HCT116 (cell line): ENCODE data around the gene TNRC6C. TPM values are rescaled to one million over a fixed set of nuclear protein-coding genes. Genes with fewer than 3 reads are reported as not detected.

Experiments used
- ATAC-seq: fragments of 200-7000 bp; cut with Tn5 transposase; 2 replicates; pipeline ENCODE4 v1.9.1; 2020; ENCODE audit warnings: mild to moderate bottlenecking, moderate library complexity
- BruUV-seq: library from RNA; stranded (reverse); fragments of 400-500 nt; replicated peaks from 2 replicates; lab custom pipeline; 2021; lab: Mats Ljungman, UMichigan
- CTCF ChIA-PET: fragments of 300-600 bp; sonication (Branson Sonifier 250); formaldehyde crosslinking; loops from one replicate; lab custom pipeline; 2021; ENCODE audit warnings: antibody characterized with exemption; lab: Charles Lee
- POLR2A ChIA-PET: fragments of 300-600, 350-600 bp; sonication (Branson Sonifier 250); formaldehyde crosslinking; loops from one replicate; lab custom pipeline; 2021; ENCODE audit warnings: antibody characterized with exemption; lab: Charles Lee
- RAD21 ChIA-PET, 2 experiments: fragments of 300-600 bp; sonication (Branson Sonifier 250); formaldehyde crosslinking; loops; one replicate each; lab custom pipeline; 2023; ENCODE audit warnings: low total read pairs in 2 of 2; ENCODE audit not compliant: uncharacterized antibody in 2 of 2, unreplicated experiment in 2 of 2, low non-redundant PET in 1 of 2; lab: Charles Lee
- DNase-seq: peaks from one replicate; pipeline ENCODE4 v3.0.0-alpha.2; 2010; ENCODE audit warnings: low read depth, low spot score
- H2AFZ ChIP-seq: fragments of 200-600 bp; shearing (Covaris generic), sonication (generic); 2 replicates; pipeline ENCODE4 v1.6.1; 2017; ENCODE audit warnings: low read depth, mixed run types, mixed read lengths, antibody characterized with exemption, low read length; ENCODE audit not compliant: poor library complexity, severe bottlenecking
- H3K27ac ChIP-seq: 2 replicates; pipeline ENCODE4 v1.5.1; 2012; ENCODE audit warnings: low read depth, low read length
- H3K27me3 ChIP-seq: fragments of 200-600 bp; sonication (generic); 2 replicates; pipeline ENCODE4 v1.6.1; 2016; ENCODE audit warnings: mixed run types, low read length, mixed read lengths; ENCODE audit not compliant: insufficient read depth
- H3K36me3 ChIP-seq, 2 experiments: fragments of 200-500 bp in 1 of 2; fragments of 200-600 bp in 1 of 2; sonication (Bioruptor generic) in 1 of 2; sonication (generic) in 1 of 2; 2 replicates each; pipeline versions ENCODE4 v1.5.1 to v1.6.1; 2014 to 2016; ENCODE audit warnings: low read length in 2 of 2, inconsistent platforms in 1 of 2, mixed read lengths in 1 of 2, mixed run types in 1 of 2; ENCODE audit not compliant: insufficient read depth in 2 of 2, control insufficient read depth in 1 of 2
- H3K4me1 ChIP-seq, 2 experiments: fragments of 200-600 bp in 1 of 2; sonication (generic) in 1 of 2; 2 replicates each; pipeline versions ENCODE4 v1.5.1 to v1.6.1; 2012 to 2017; ENCODE audit warnings: low read length in 2 of 2, inconsistent platforms in 1 of 2, mild to moderate bottlenecking in 1 of 2, mixed read lengths in 1 of 2, mixed run types in 1 of 2, moderate library complexity in 1 of 2; ENCODE audit not compliant: insufficient read depth in 2 of 2, control insufficient read depth in 1 of 2
- H3K4me2 ChIP-seq: fragments of 200-600 bp; sonication (generic); 2 replicates; pipeline ENCODE4 v1.6.1; 2017; ENCODE audit warnings: mixed run types, low read length, mixed read lengths
- H3K4me3 ChIP-seq, 2 experiments: fragments of 200-600 bp in 1 of 2; sonication (generic) in 1 of 2; replicated peaks in 1 of 2; 2 replicates each; pipeline ENCODE4 v1.5.1; 2011 to 2016; ENCODE audit warnings: low read length in 2 of 2, control low read depth in 1 of 2, low read depth in 1 of 2, mild to moderate bottlenecking in 1 of 2, mixed read lengths in 1 of 2, mixed run types in 1 of 2
- H3K79me2 ChIP-seq: fragments of 200-600 bp; sonication (generic); 2 replicates; pipeline ENCODE4 v1.6.1; 2017; ENCODE audit warnings: mild to moderate bottlenecking, mixed run types, low read length, moderate library complexity, mixed read lengths; ENCODE audit not compliant: insufficient read depth
- H3K9ac ChIP-seq: fragments of 200-600 bp; sonication (generic); 2 replicates; pipeline ENCODE4 v1.6.1; 2016; ENCODE audit warnings: low read length, mixed read lengths
- H3K9me2 ChIP-seq: fragments of 200-600 bp; sonication (generic), shearing (Covaris generic); 2 replicates; pipeline ENCODE4 v1.6.1; 2017; ENCODE audit warnings: mixed run types, mild to moderate bottlenecking, moderate library complexity; ENCODE audit not compliant: insufficient read depth
- H3K9me3 ChIP-seq, 2 experiments: fragments of 200-500 bp in 1 of 2; fragments of 200-600 bp in 1 of 2; sonication (Bioruptor generic) in 1 of 2; sonication (generic) in 1 of 2; 2 replicates each; pipeline ENCODE4 v1.6.1; 2014 to 2017; ENCODE audit warnings: low read length in 2 of 2, mixed read lengths in 2 of 2, inconsistent platforms in 1 of 2, low read depth in 1 of 2, mild to moderate bottlenecking in 1 of 2, mixed run types in 1 of 2, moderate library complexity in 1 of 2; ENCODE audit not compliant: control insufficient read depth in 1 of 2, insufficient read depth in 1 of 2
- H4K20me1 ChIP-seq: fragments of 200-600 bp; sonication (generic), shearing (Covaris generic); 2 replicates; pipeline ENCODE4 v1.6.1; 2017; ENCODE audit warnings: mixed run types, mild to moderate bottlenecking, moderate library complexity; ENCODE audit not compliant: insufficient read depth
- ELF1 ChIP-seq: IDR thresholded peaks from 2 replicates; pipeline ENCODE4 v1.6.1; 2012; ENCODE audit warnings: low read depth, borderline replicate concordance
- EZH2 ChIP-seq: fragments of 200-600 bp; sonication (generic); IDR thresholded peaks from 2 replicates; pipeline ENCODE4 v1.6.1; 2017; ENCODE audit warnings: antibody characterized with exemption, mixed run types
- EZH2phosphoT487 ChIP-seq: fragments of 200-600 bp; IDR thresholded peaks from 2 replicates; pipeline ENCODE4 v1.6.1; 2018; ENCODE audit warnings: antibody characterized with exemption, borderline replicate concordance
- POLR2A ChIP-seq: IDR thresholded peaks from 2 replicates; pipeline ENCODE4 v1.7.0; 2011; ENCODE audit warnings: borderline replicate concordance; ENCODE audit not compliant: insufficient read depth, insufficient read length; ENCODE audit errors: extremely low read depth
- SIN3A ChIP-seq: IDR thresholded peaks from 2 replicates; pipeline ENCODE4 v1.6.1; 2012; ENCODE audit warnings: low read depth
- YY1 ChIP-seq: IDR thresholded peaks from 2 replicates; pipeline ENCODE4 v1.6.1; 2011; ENCODE audit warnings: low read length, low read depth, moderate library complexity, mild to moderate bottlenecking; ENCODE audit not compliant: insufficient replicate concordance; ENCODE audit errors: extremely low read depth
- ZFX ChIP-seq: fragments of 450-650 bp; IDR thresholded peaks from 2 replicates; pipeline ENCODE4 v1.6.1; 2017
- ZNF274 ChIP-seq: fragments of 200-500 bp; sonication (Bioruptor generic); IDR thresholded peaks from 2 replicates; pipeline ENCODE4 v1.6.1; 2014; ENCODE audit warnings: mild to moderate bottlenecking, low read depth, low read length, inconsistent platforms
- intact Hi-C: fragments of 100-400 bp; cut with micrococcal nuclease; formaldehyde crosslinking; loops from 2 replicates; pipeline ENCODE4 v1.10.0; 2022
- total RNA-seq: library from RNA; stranded (reverse); gene quantifications from one replicate; pipeline ENCODE4 v1.2.1, GENCODE V29; 2021; ENCODE audit not compliant: unreplicated experiment
- TF ChIP-seq, protein P1 (sequence below): IDR thresholded peaks from 2 replicates; pipeline ENCODE4 v1.6.1; 2012

The TNRC6C gene
- total RNA-seq, 1 experiment from 2014 or later: 23.4 TPM

DNA sequence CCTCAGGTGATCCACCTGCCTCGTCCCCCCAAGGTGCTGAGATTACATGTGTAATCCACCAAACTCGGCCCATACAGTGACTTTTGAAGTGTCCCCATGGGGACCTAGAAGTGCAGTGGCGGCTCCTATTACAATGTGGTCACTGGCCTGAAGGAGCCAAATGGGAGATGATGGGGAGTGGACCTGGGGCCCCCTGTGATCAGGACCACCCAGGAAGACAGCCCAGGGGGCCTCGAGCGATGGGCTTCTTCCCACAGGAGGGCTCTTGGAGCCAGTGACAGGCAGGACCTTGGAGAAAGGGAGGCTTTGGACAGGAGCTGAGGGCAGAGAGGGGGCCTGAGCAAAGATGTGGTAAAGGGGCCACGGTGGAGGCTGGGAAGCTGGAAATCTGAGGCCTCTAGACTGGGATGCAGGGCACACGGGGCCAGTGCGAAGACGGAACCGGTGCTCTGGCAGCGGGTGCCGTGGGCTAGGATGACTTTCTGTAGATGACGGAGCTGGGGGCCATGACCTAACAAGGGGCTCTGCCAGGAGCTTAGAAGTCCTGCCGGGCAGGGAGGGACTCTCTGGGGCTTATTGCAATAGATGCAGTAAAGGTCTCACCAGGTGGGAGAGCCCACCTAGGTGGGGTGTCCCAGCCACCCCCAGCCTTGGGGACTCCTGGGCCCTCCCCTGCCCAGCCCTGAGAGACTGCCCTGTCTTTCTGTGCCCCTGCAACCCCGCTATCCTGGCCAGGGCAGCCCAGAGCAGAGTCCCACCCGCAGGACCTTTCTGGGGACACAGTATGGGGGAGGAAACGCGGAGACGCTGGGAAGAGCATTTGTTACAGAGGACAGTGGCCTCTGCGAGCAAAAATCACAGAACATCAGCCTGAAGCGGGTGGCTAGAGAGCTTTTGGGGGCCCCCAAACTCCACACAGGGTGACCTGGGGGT is 185.0 kb downstream of the TNRC6C start:
- H3K4me3 ChIP-seq: no peak overlapping the region
- intact Hi-C loops: no loop called here
- H3K9me3 ChIP-seq: no peaks in the 10 kb centered on the region
- H2AFZ ChIP-seq: no peak overlapping the region
- H3K79me2 ChIP-seq: no peaks in the 10 kb centered on the region
- peak overlapping the region; percentile 58 for H3K4me2 ChIP-seq
- DNase-seq (no peak), ATAC-seq (no peak)
- H3K4me1 ChIP-seq: peaks cover 54 to 73% of the 10 kb centered on the region in 2 experiments
- CTCF ChIA-PET: interaction anchor here (1.2 to 1.8 kb wide), 5 partner anchors 19 to 108 kb away, joined by 3 to 6 read pairs (median 4); partner anchors contain the start of genes AFMID and TK1
- H3K27me3 ChIP-seq: no peaks in the 10 kb centered on the region
- H3K9ac ChIP-seq: peak overlapping the region; percentile 31; the same call in 1 of the 2 replicates
- BruUV-seq: no TSS peak
- TF ChIP-seq SIN3A: no peak
- TF ChIP-seq EZH2phosphoT487: no peak
- no peak for TF ChIP-seq EZH2
- TF ChIP-seq POLR2A: no peak
- TF ChIP-seq ZNF274: no peak
- no peak for TF ChIP-seq ZFX
- TF ChIP-seq, protein P1, sequence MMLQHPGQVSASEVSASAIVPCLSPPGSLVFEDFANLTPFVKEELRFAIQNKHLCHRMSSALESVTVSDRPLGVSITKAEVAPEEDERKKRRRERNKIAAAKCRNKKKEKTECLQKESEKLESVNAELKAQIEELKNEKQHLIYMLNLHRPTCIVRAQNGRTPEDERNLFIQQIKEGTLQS: no peak
- no peak for TF ChIP-seq ELF1
- no peak for TF ChIP-seq YY1
- no peaks in the 10 kb centered on the region for H4K20me1 ChIP-seq
- no peaks in the 10 kb centered on the region for H3K36me3 ChIP-seq
- POLR2A ChIA-PET: interaction anchor here (0.8 to 1.8 kb wide), 4 partner anchors 8 to 43 kb away, joined by 3 to 9 read pairs (median 6); partner anchors contain the start of genes AFMID and TK1
- H3K27ac ChIP-seq: no peak overlapping the region; the same call in 1 of the 2 replicates
- RAD21 ChIA-PET: interaction anchor here (0.7 to 1.2 kb wide), 2 partner anchors 33 to 55 kb away, joined by 3 read pairs; no protein-coding TSS in a partner anchor
- no peaks in the 10 kb centered on the region for H3K9me2 ChIP-seq
